Spleen (tissue), 7 donors: ENCODE data around the gene ZNF385A.

Experiments used
- CTCF ChIP-seq, 11 experiments: fragments of 200-600 bp in 7 of 11; fragments of 450-650 bp in 4 of 11; sonication (generic) in 4 of 11; IDR thresholded peaks in 8 of 11; conservative IDR thresholded peaks in 3 of 11; 1 replicate in 7 of 11; 2 replicates in 4 of 11; pipeline versions ENCODE4 v1.4.0 to v1.8.0; 2016 to 2021; ENCODE audit warnings: antibody characterized with exemption in 11 of 11, inconsistent platforms in 4 of 11, mild to moderate bottlenecking in 1 of 11
- POLR2A ChIP-seq, 3 donors: fragments of 450-650 bp; IDR thresholded peaks; one replicate each; pipeline ENCODE4 v1.5.1; 2017; ENCODE audit warnings: antibody characterized with exemption in 3 of 3, mild to moderate bottlenecking in 1 of 3
- POLR2AphosphoS5 ChIP-seq, 3 donors: sonication (generic); formaldehyde crosslinking; IDR thresholded peaks; one replicate each; pipeline ENCODE4 v1.5.1; 2017; ENCODE audit warnings: antibody characterized with exemption in 3 of 3
- donor health status: DM: no; HTN: no; CAD: no; lungs with moderate emphysema.
- donor health status: DM: no; HTN: no; CAD: no.
- donor health status: DM: no; HTN: no; CAD: no.

GRCh38 chr12:54377797-54378515 lies 6.6 kb downstream of the ZNF385A start:
- TF ChIP-seq POLR2AphosphoS5 (IDR thresholded peaks at IDR 0.05), result no peak
- TF ChIP-seq CTCF (IDR thresholded peaks at IDR 0.05 in 8 of 11, conservative IDR thresholded peaks at IDR 0.05 in 3 of 11), result no peak
- no peak for TF ChIP-seq POLR2A (IDR thresholded peaks at IDR 0.05)
